DND-41 (cell line): ENCODE measurements around the gene MIAT.

Experiments
- ATAC-seq: fragments of 200-7000 bp; cut with Tn5 transposase; 3 replicates; pipeline ENCODE4 v1.9.1; 2021; ENCODE audit warnings: low read depth; ENCODE audit not compliant: insufficient read depth
- DNase-seq: peaks from one replicate; pipeline ENCODE4 v3.0.0-alpha.2; 2020
- H2AFZ ChIP-seq: 2 replicates; pipeline ENCODE4 v1.6.0; 2012; ENCODE audit warnings: low read depth, low read length
- H3K27ac ChIP-seq: 2 replicates; pipeline ENCODE4 v1.5.1; 2012; ENCODE audit warnings: low read length, inconsistent platforms
- H3K27me3 ChIP-seq: fragments of 200-600 bp; sonication (generic); 2 replicates; pipeline ENCODE4 v1.6.0; 2012; ENCODE audit warnings: low read length, mild to moderate bottlenecking, inconsistent platforms; ENCODE audit not compliant: insufficient read depth, poor library complexity
- H3K36me3 ChIP-seq: 2 replicates; pipeline ENCODE4 v1.5.1; 2012; ENCODE audit warnings: low read length, inconsistent platforms; ENCODE audit not compliant: insufficient read depth
- H3K4me1 ChIP-seq: 2 replicates; pipeline ENCODE4 v1.5.1; 2012; ENCODE audit warnings: mild to moderate bottlenecking, low read length; ENCODE audit not compliant: insufficient read depth
- H3K4me2 ChIP-seq: 2 replicates; pipeline ENCODE4 v1.6.0; 2012; ENCODE audit warnings: mild to moderate bottlenecking, moderate library complexity, low read length, inconsistent platforms; ENCODE audit not compliant: insufficient read depth
- H3K4me3 ChIP-seq, 2 experiments: fragments of 200-600 bp in 1 of 2; shearing (Covaris generic) in 1 of 2; 2 replicates each; pipeline ENCODE4 v1.5.1; 2012 to 2016; ENCODE audit warnings: inconsistent platforms in 2 of 2, low read length in 2 of 2, mild to moderate bottlenecking in 2 of 2, low read depth in 1 of 2, moderate library complexity in 1 of 2
- H3K79me2 ChIP-seq: 2 replicates; pipeline ENCODE4 v1.6.0; 2012; ENCODE audit warnings: low read length, inconsistent platforms; ENCODE audit not compliant: insufficient read depth
- H3K9ac ChIP-seq: 2 replicates; pipeline ENCODE4 v1.6.0; 2012; ENCODE audit warnings: low read depth, mild to moderate bottlenecking, inconsistent platforms, low read length, moderate library complexity
- H3K9me3 ChIP-seq: 2 replicates; pipeline ENCODE4 v1.5.1; 2012; ENCODE audit warnings: low read length, moderate library complexity, mild to moderate bottlenecking, inconsistent platforms; ENCODE audit not compliant: insufficient read depth, severe bottlenecking
- H4K20me1 ChIP-seq: 2 replicates; pipeline ENCODE4 v1.6.0; 2012; ENCODE audit warnings: low read length; ENCODE audit not compliant: insufficient read depth
- EZH2 ChIP-seq: IDR thresholded peaks from 3 replicates; pipeline ENCODE4 v1.6.1; 2012; ENCODE audit warnings: borderline replicate concordance, low read depth, mild to moderate bottlenecking, moderate library complexity, low read length, inconsistent platforms; ENCODE audit not compliant: severe bottlenecking
- TF ChIP-seq, protein P1 (sequence below): IDR thresholded peaks from 2 replicates; pipeline ENCODE4 v1.5.1; 2012; ENCODE audit warnings: borderline replicate concordance, low read length, moderate library complexity, mild to moderate bottlenecking; ENCODE audit not compliant: poor library complexity, severe bottlenecking; ENCODE audit errors: extremely low read depth

The MIAT gene

DNA sequence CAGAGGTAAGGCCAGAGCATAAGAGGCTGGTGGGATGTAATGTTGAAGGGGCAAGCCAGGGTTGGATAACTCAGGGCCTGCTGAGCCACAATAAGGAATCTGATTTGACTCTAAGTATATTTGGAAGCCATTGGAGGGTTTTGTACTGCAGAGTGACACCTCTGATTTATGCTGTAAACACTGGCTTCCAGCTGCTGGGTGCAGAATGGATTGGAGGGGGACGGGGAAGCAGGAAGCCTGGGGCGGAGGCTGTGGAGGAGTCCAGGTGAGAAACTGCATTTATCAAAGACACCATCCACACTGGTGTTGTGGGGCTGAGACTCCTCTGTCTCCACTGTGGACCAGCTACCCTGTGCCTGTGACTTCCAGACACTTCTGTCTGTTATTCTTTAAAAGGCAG is 26.8 kb downstream of the MIAT start:
- Histone ChIP-seq H3K27me3 (no peaks in the 10 kb centered on the region), H3K27ac (no peak overlapping the region), H3K79me2 (peaks cover 62% of the 10 kb centered on the region), H3K9ac (no peak overlapping the region), H3K4me3 (no peak overlapping the region), H3K36me3 (peaks cover 33% of the 10 kb centered on the region), H2AFZ (no peak overlapping the region), H3K4me1 (no peaks in the 10 kb centered on the region), H3K9me3 (no peaks in the 10 kb centered on the region), H3K4me2 (no peak overlapping the region), H4K20me1 (peaks cover 32% of the 10 kb centered on the region)
- ATAC-seq: no peak
- TF ChIP-seq EZH2: no peak
- TF ChIP-seq, protein P1, sequence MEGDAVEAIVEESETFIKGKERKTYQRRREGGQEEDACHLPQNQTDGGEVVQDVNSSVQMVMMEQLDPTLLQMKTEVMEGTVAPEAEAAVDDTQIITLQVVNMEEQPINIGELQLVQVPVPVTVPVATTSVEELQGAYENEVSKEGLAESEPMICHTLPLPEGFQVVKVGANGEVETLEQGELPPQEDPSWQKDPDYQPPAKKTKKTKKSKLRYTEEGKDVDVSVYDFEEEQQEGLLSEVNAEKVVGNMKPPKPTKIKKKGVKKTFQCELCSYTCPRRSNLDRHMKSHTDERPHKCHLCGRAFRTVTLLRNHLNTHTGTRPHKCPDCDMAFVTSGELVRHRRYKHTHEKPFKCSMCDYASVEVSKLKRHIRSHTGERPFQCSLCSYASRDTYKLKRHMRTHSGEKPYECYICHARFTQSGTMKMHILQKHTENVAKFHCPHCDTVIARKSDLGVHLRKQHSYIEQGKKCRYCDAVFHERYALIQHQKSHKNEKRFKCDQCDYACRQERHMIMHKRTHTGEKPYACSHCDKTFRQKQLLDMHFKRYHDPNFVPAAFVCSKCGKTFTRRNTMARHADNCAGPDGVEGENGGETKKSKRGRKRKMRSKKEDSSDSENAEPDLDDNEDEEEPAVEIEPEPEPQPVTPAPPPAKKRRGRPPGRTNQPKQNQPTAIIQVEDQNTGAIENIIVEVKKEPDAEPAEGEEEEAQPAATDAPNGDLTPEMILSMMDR: no peak
- DNase-seq: no peak

DNA sequence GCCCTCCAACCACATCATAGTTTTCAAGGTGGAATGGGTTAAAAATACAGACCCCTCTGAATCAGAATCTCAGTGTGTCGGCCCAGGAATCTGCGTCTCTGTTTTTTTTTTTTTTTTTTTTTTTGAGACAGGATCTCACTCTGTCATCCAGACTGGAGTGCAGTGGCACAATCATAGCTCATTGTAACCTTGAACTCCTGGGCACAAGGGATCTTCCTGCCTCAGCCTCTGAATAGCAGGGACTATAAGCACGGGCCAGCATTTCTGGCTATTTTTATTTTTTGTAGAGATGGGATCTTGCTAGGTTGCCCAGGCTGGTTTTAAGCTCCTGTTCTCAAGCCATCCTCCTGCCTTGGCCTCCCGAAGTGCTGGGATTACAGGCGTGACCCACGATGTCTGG is 28.2 kb downstream of the MIAT start:
- H4K20me1 ChIP-seq: peaks cover 22% of the 10 kb centered on the region
- H3K4me1 ChIP-seq: no peaks in the 10 kb centered on the region
- H3K4me3 ChIP-seq: no peak overlapping the region
- no peak overlapping the region for H2AFZ ChIP-seq
- no peak overlapping the region for H3K9ac ChIP-seq
- no peak overlapping the region for H3K4me2 ChIP-seq
- H3K36me3 ChIP-seq: peaks cover 23% of the 10 kb centered on the region
- H3K9me3 ChIP-seq: no peaks in the 10 kb centered on the region
- H3K79me2 ChIP-seq: peaks cover 52% of the 10 kb centered on the region
- DNase-seq (no peak), ATAC-seq (no peak)
- no peak for TF ChIP-seq EZH2
- TF ChIP-seq, protein P1: no peak
- H3K27me3 ChIP-seq: no peaks in the 10 kb centered on the region
- H3K27ac ChIP-seq: no peak overlapping the region

- no peak overlapping the region for H3K4me3 ChIP-seq
- no peaks in the 10 kb centered on the region for H3K4me1 ChIP-seq
- peaks cover 9% of the 10 kb centered on the region for H3K36me3 ChIP-seq
- no peak overlapping the region for H3K4me2 ChIP-seq
- no peak overlapping the region for H2AFZ ChIP-seq
- DNase-seq: no peak
- H3K9me3 ChIP-seq: no peaks in the 10 kb centered on the region
- H4K20me1 ChIP-seq: peaks cover 15% of the 10 kb centered on the region
- TF ChIP-seq, protein P1: no peak
- TF ChIP-seq EZH2: no peak
- no peak overlapping the region for H3K9ac ChIP-seq
- peaks cover 42% of the 10 kb centered on the region for H3K79me2 ChIP-seq
- H3K27me3 ChIP-seq: no peaks in the 10 kb centered on the region
- ATAC-seq: no peak
- no peak overlapping the region for H3K27ac ChIP-seq
Observed at GRCh38 chr22:26687439-26687838, 30.1 kb downstream of the MIAT start.
